MCF 10A (cell line): ENCODE measurements around the gene TMEM214. TPM values are rescaled to one million over a fixed set of nuclear protein-coding genes. Genes with fewer than 3 reads are reported as not detected.
"Not testable (repeated sequence)": the region's sequence is repeated elsewhere in the genome, so short reads cannot be mapped to it uniquely, and the experiment has no call there.

Experiments used
- BruUV-seq: library from RNA; stranded (reverse); fragments of 400-500 nt; replicated peaks from 2 replicates; lab custom pipeline; 2021; lab: Mats Ljungman, UMichigan
- CTCF ChIA-PET: fragments of 300-600 bp; sonication (Branson Sonifier 250); formaldehyde crosslinking; extraction: SDS; loops from one replicate; lab custom pipeline; 2021; ENCODE audit warnings: antibody characterized with exemption, inconsistent platforms; lab: Yijun Ruan, JAX
- POLR2A ChIA-PET: fragments of 300-600, 350-650 bp; sonication (Branson Sonifier 250); formaldehyde crosslinking; extraction: SDS; loops from one replicate; lab custom pipeline; 2020; ENCODE audit warnings: antibody characterized with exemption, inconsistent platforms; lab: Yijun Ruan, JAX
- DNase-seq: peaks from one replicate; pipeline ENCODE4 v3.0.0-alpha.2; 2018; ENCODE audit not compliant: unreplicated experiment
- H3K27ac Mint-ChIP-seq: one replicate; pipeline ENCODE4 v1.8.0; 2022; ENCODE audit warnings: mild to moderate bottlenecking, low read depth, mixed read lengths; ENCODE audit not compliant: unreplicated experiment
- H3K27me3 Mint-ChIP-seq: one replicate; pipeline ENCODE4 v1.8.0; 2022; ENCODE audit warnings: mixed read lengths; ENCODE audit not compliant: insufficient read depth, unreplicated experiment
- H3K36me3 Mint-ChIP-seq: one replicate; pipeline ENCODE4 v1.8.0; 2022; ENCODE audit warnings: mild to moderate bottlenecking, moderate library complexity, mixed read lengths; ENCODE audit not compliant: insufficient read depth, unreplicated experiment
- H3K4me1 Mint-ChIP-seq: one replicate; pipeline ENCODE4 v1.8.0; 2022; ENCODE audit warnings: mixed read lengths; ENCODE audit not compliant: insufficient read depth, unreplicated experiment
- H3K4me3 Mint-ChIP-seq: one replicate; pipeline ENCODE4 v1.8.0; 2022; ENCODE audit warnings: mild to moderate bottlenecking, moderate library complexity, mixed read lengths; ENCODE audit not compliant: unreplicated experiment
- H3K9me3 Mint-ChIP-seq: one replicate; pipeline ENCODE4 v1.8.0; 2022; ENCODE audit warnings: mixed read lengths; ENCODE audit not compliant: unreplicated experiment
- intact Hi-C: fragments of 100-400 bp; cut with micrococcal nuclease; formaldehyde crosslinking; loops from 2 replicates; pipeline ENCODE4 v1.14.1; 2022
- total RNA-seq: library from RNA; stranded (reverse); gene quantifications from 2 replicates; pipeline ENCODE4 v1.2.3, GENCODE V29; 2022
- TF ChIP-seq, protein P1 (sequence below): fragments of 200-600 bp; IDR thresholded peaks from one replicate; pipeline ENCODE4 v1.8.0; 2022; ENCODE audit warnings: antibody characterized with exemption, mild to moderate bottlenecking; ENCODE audit not compliant: unreplicated experiment

The TMEM214 gene
- total RNA-seq, 1 experiment from 2014 or later, result 118 TPM

DNA sequence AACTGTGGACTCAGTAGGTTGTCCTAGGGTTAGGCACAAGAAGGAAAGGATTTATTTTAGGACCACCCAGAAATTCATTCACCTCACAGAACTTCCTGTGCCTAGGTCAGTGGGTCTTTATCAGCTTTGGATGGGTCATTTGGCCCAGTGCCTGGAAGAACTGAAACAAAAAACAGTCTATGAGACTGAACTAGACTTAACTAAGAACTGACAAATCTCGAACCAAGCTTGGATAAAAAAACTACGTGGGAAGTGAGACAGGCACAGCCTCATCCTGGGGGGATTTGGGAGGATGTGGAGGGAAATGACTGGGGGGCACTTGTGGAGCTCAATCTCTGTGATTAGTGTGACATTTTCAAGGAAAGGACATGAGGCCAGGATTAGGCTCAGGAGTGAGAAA, 41.0 kb downstream of the TMEM214 start:
- Mint-ChIP-seq H3K4me1 (peaks cover 17% of the 10 kb centered on the region), H3K27ac (no peak overlapping the region), H3K9me3 (no peaks in the 10 kb centered on the region), H3K27me3 (peaks cover 28% of the 10 kb centered on the region), H3K36me3 (peaks cover 12% of the 10 kb centered on the region), H3K4me3 (no peak overlapping the region)
- ChIA-PET POLR2A (interaction anchor here (1.1 to 15.2 kb wide), 4 partner anchors 11 to 60 kb away, joined by 3 to 175 read pairs (median 6); partner anchors contain the start of genes AGBL5 and PREB), CTCF (interaction anchor here (0.6 to 2.9 kb wide), 4 partner anchors 8 to 225 kb away, joined by 3 to 10 read pairs (median 5); no protein-coding TSS in a partner anchor)
- intact Hi-C loops, result no loop called here
- DNase-seq, result no peak
- BruUV-seq, result no TSS peak
- TF ChIP-seq, protein P1, sequence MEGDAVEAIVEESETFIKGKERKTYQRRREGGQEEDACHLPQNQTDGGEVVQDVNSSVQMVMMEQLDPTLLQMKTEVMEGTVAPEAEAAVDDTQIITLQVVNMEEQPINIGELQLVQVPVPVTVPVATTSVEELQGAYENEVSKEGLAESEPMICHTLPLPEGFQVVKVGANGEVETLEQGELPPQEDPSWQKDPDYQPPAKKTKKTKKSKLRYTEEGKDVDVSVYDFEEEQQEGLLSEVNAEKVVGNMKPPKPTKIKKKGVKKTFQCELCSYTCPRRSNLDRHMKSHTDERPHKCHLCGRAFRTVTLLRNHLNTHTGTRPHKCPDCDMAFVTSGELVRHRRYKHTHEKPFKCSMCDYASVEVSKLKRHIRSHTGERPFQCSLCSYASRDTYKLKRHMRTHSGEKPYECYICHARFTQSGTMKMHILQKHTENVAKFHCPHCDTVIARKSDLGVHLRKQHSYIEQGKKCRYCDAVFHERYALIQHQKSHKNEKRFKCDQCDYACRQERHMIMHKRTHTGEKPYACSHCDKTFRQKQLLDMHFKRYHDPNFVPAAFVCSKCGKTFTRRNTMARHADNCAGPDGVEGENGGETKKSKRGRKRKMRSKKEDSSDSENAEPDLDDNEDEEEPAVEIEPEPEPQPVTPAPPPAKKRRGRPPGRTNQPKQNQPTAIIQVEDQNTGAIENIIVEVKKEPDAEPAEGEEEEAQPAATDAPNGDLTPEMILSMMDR, result no peak

DNA sequence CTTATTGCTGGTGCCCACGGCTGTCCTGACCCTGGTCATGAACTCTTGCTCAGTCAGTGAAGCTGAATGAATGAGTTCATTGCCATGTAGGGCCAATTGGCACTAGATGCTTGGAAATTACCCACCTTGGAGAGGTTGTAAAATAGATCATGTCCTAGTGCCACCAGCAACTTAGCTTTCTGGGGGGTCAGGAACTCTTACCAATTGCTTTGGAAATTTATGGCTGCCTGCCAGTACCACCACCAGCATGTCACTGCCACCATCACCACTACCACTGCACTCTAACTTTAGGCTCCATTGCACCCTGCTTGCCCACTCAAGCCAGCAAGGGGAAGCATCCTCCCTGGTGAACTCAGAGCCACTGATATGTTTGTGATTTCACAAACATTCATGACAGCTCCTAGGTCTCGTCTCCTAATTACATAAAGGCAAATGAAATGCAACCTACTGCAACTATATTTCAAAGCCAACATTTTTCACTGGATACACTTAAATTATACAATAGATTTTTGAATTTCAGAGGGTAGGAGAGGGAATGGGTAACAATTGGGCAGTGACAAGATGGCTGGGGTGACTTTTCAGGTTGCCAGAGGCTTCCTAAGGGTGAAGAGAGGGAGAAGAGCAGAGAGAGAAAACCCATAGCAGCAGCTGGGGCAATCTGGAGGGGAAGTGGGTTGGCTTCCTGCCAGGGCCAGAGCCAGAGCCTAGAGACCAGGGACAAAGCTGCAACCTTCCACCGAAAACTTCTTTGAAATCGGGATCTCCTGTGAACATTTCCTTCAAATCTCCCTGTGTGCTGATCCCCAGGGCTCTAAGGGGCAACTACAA, 42.2 kb downstream of the TMEM214 start:
- TF ChIP-seq, protein P1, result no peak
- peaks cover 7% of the 10 kb centered on the region for H3K4me1 Mint-ChIP-seq
- CTCF ChIA-PET, result interaction anchor here (0.6 to 2.9 kb wide), 3 partner anchors 10 to 113 kb away, joined by 3 to 10 read pairs (median 4); no protein-coding TSS in a partner anchor
- DNase-seq, result no peak
- intact Hi-C loops, result no loop called here
- H3K4me3 Mint-ChIP-seq, result no peak overlapping the region
- POLR2A ChIA-PET, result interaction anchor here (0.7 to 15.2 kb wide), 5 partner anchors 10 to 219 kb away, joined by 3 to 175 read pairs (median 3); partner anchors contain the start of genes AGBL5 and KHK
- H3K27me3 Mint-ChIP-seq, result peaks cover 28% of the 10 kb centered on the region
- no peak overlapping the region for H3K27ac Mint-ChIP-seq
- H3K9me3 Mint-ChIP-seq, result no peaks in the 10 kb centered on the region
- peaks cover under 1% of the 10 kb centered on the region for H3K36me3 Mint-ChIP-seq
- no TSS peak for BruUV-seq

DNA sequence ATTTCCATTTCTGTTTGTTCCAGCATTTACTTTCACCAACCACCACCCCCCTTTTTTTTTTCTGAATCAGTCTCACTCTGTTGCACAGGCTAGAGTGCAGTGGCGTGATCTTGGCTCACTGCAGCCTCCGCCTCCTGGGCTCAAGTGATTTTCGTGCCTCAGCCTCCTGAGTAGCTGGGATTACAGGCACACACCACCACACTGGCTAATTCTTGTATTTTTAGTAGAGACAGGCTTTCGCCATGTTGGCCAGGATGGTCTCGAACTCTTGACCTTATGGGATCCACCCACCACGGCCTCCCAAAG, 42.8 kb downstream of the TMEM214 start:
- H3K9me3 Mint-ChIP-seq, CTCF ChIA-PET, H3K27ac Mint-ChIP-seq, H3K4me1 Mint-ChIP-seq, DNase-seq, BruUV-seq, H3K4me3 Mint-ChIP-seq, intact Hi-C loops, H3K36me3 Mint-ChIP-seq: not testable (repeated sequence)
- POLR2A ChIA-PET, result interaction anchor here (1.0 kb wide), 1 partner anchor 218 kb away, joined by 3 read pairs; no protein-coding TSS in a partner anchor
- H3K27me3 Mint-ChIP-seq, result peaks cover 28% of the 10 kb centered on the region

DNA sequence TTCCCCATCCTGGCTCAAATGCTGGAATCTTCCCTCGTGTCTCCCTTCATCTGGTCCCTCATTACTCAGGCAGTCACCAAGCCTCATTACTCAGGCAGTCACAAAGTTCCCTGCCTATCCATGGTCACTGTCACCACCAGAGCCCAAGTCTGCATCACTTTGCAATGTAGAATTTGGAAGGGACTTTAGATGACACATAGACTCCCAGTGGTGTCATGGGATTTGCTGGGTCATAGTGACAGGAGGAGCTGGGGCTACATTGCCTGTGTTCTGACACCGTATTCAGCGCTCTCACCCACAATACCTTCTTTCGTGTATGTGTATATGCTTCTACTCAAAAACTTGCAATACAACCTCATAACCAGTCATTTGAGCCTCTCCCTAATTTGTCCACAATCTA, 43.6 kb downstream of the TMEM214 start:
- Mint-ChIP-seq H3K9me3 (no peaks in the 10 kb centered on the region), H3K27ac (no peak overlapping the region), H3K4me3 (no peak overlapping the region), H3K27me3 (peaks cover 28% of the 10 kb centered on the region), H3K36me3 (no peaks in the 10 kb centered on the region), H3K4me1 (peaks cover 15% of the 10 kb centered on the region)
- POLR2A ChIA-PET, result interaction anchor here (0.9 to 1.2 kb wide), 2 partner anchors 23 to 26 kb away, joined by 3 to 4 read pairs; no protein-coding TSS in a partner anchor
- intact Hi-C loops, result no loop called here
- no TSS peak for BruUV-seq
- DNase-seq, result no peak
- CTCF ChIA-PET, result interaction anchor here (0.6 to 1.7 kb wide), 3 partner anchors 59 to 294 kb away, joined by 3 read pairs; partner anchors contain the start of genes EIF2B4 and SNX17
- TF ChIP-seq, protein P1, result no peak
